Activated naive CD8-positive, alpha-beta T cell treated with anti-CD3 and anti-CD28 coated beads for 36 hours (primary cell): ENCODE results near the gene PTPRM. TPM values are rescaled to one million over a fixed set of nuclear protein-coding genes. Genes with fewer than 3 reads are reported as not detected.

ENCODE experiments used
- DNase-seq: peaks from one replicate; pipeline ENCODE4 v3.0.0; 2021
- H3K27ac Mint-ChIP-seq: one replicate; pipeline ENCODE4 v1.8.0; 2022; ENCODE audit warnings: mild to moderate bottlenecking, moderate library complexity, mixed read lengths
- H3K27me3 Mint-ChIP-seq: one replicate; pipeline ENCODE4 v1.8.0; 2022; ENCODE audit warnings: mild to moderate bottlenecking, mixed read lengths
- H3K36me3 Mint-ChIP-seq: one replicate; pipeline ENCODE4 v1.8.0; 2021; ENCODE audit warnings: mild to moderate bottlenecking, mixed read lengths
- H3K4me1 Mint-ChIP-seq: one replicate; pipeline ENCODE4 v1.8.0; 2021; ENCODE audit warnings: mixed read lengths
- H3K4me3 Mint-ChIP-seq: one replicate; pipeline ENCODE4 v1.8.0; 2022; ENCODE audit warnings: mild to moderate bottlenecking, moderate library complexity, mixed read lengths
- H3K9me3 Mint-ChIP-seq: one replicate; pipeline ENCODE4 v1.8.0; 2022; ENCODE audit warnings: mixed read lengths
- total RNA-seq, 2 experiments: library from RNA; stranded (reverse); gene quantifications; one replicate each; pipeline ENCODE4 v1.2.3, GENCODE V29; 2021

The PTPRM gene
- total RNA-seq, 2 experiments from 2014 or later = 0.22 to 0.52 TPM

DNA sequence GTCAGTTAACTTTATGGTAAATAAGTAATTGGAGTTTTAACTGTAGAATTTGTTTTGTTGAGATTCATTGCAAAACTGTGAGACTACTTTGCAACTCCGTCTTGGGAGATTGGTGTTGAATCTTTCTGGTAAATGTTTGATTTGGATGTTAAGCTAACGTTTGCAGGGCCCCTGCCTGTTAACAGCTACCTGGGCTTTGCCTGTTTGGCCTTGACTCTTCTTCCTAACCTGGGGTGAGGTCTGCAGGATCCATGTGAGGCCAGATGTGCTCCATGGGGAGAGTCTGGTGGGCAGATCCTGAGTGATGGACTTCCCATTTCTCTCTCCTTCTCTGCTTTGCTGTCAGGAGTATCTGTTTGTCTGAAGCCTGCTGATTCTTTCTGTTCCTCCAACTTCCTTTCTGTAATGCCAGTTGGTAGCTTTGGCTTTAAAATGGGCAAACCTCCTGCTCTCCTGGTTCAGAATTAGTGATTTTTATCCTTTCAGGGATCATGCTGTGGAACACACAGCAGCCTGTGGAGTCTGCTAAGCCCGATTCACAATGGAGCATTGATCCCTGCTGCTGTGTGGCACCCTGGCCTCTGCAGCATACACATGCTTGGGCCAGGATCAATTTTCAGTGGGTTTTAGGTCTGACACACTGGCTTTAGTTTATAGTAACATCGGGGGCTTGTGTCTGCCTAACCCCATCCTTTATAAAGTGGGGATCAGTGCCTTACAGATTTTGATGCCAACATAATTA, 36.3 kb downstream of the PTPRM start:
- no peak overlapping the region for H3K27ac Mint-ChIP-seq
- H3K27me3 Mint-ChIP-seq = no peaks in the 10 kb centered on the region
- no peaks in the 10 kb centered on the region for H3K36me3 Mint-ChIP-seq
- no peak for DNase-seq
- no peaks in the 10 kb centered on the region for H3K9me3 Mint-ChIP-seq
- no peak overlapping the region for H3K4me3 Mint-ChIP-seq
- no peaks in the 10 kb centered on the region for H3K4me1 Mint-ChIP-seq

DNA sequence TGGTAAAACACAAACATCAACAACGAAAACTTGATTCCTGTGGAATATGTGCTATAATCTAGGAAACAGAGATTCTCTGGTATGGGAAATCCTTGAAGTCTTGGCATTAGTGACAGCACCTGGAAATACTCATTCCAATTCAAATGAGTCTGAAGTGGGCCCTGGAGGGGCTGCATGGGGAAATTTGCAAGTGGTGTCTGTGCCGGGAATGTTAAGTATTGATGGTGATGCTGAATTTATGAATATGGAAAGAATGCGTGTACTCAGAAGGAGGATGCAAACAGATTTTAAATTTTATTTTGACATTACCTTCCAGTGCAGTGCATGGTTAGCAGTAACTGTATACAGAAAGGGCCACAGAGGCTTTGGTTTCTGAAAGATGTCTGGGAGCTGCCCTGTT, 37.2 kb downstream of the PTPRM start:
- Mint-ChIP-seq H3K27ac (no peak overlapping the region), H3K4me1 (no peaks in the 10 kb centered on the region), H3K27me3 (no peaks in the 10 kb centered on the region), H3K4me3 (no peak overlapping the region), H3K9me3 (no peaks in the 10 kb centered on the region), H3K36me3 (no peaks in the 10 kb centered on the region)
- DNase-seq = no peak

DNA sequence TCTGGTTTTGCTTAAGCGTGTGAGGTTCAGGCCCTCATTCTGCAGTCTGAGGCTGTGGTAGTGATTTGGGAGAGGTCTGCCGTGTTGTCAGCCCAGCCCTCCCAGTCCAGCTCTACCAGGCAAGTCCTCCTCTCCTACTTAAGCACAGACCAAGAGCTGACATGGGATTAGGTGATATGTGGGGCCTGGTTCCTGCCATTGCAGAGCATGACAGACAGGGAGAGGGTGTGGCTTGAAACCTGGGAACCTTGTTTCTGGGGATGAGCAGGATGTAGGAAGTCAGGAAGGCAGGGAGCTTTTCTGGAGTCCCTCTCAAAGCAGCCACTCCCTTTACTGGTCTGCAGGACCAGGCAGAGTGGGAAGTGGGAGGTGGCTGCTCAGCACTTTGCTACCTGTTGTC, 38.6 kb downstream of the PTPRM start:
- no peaks in the 10 kb centered on the region for H3K36me3 Mint-ChIP-seq
- no peak overlapping the region for H3K27ac Mint-ChIP-seq
- H3K4me3 Mint-ChIP-seq = no peak overlapping the region
- H3K27me3 Mint-ChIP-seq = no peaks in the 10 kb centered on the region
- DNase-seq = no peak
- H3K4me1 Mint-ChIP-seq = no peaks in the 10 kb centered on the region
- H3K9me3 Mint-ChIP-seq = no peaks in the 10 kb centered on the region

DNA sequence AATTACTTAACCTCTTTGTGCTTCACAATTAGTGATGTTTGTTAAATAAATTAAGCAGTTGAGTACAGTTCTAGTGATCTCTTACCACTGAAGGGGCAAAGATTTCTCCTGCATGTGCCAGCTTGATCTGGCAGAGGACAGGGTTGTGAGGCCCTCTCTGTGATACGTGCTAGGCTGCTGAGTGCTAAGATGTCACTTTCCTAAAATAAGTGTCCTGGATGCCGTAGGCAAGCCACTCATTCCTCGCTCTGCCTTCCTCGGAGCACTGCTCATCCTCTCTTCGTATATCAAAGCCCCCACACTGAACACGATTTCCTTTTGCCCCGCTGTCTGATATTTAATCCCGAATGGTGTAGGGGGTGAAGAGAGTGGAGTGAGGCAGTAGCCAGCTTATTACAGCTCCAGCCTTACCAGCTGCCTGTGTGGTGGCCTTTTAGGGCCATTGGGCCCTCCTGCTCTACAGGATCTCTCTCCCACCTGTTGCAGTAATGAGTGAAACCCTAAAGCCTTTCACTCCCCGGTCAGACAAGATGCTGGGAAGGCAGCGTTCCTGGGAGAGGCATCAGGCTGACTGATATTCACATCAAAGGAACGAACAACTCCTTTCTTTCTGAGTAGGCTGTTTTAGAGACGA, 40.5 kb downstream of the PTPRM start:
- no peak overlapping the region for H3K27ac Mint-ChIP-seq
- no peaks in the 10 kb centered on the region for H3K9me3 Mint-ChIP-seq
- no peak for DNase-seq
- no peaks in the 10 kb centered on the region for H3K36me3 Mint-ChIP-seq
- no peak overlapping the region for H3K4me3 Mint-ChIP-seq
- no peaks in the 10 kb centered on the region for H3K27me3 Mint-ChIP-seq
- no peaks in the 10 kb centered on the region for H3K4me1 Mint-ChIP-seq

DNA sequence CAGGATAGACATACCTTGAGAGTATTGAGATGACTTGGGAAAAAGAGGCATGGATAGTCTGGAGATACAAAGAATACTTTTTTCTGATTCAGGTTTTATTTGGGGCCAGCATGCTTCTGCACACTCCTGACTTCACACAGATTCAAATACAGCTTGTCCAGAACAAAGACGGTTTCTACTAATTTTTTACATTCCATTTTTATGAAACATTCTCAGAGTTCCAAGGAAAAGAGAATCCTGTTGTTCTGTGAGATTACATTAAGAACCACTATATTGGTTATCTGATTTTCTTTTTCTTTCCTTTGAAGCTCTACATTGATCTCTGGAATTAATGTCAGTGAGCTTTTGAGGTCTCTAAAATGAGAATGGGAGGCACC, 41.0 kb downstream of the PTPRM start:
- no peak overlapping the region for H3K4me3 Mint-ChIP-seq
- H3K27ac Mint-ChIP-seq = no peak overlapping the region
- no peaks in the 10 kb centered on the region for H3K27me3 Mint-ChIP-seq
- DNase-seq = no peak
- H3K4me1 Mint-ChIP-seq = no peaks in the 10 kb centered on the region
- no peaks in the 10 kb centered on the region for H3K9me3 Mint-ChIP-seq
- no peaks in the 10 kb centered on the region for H3K36me3 Mint-ChIP-seq

DNA sequence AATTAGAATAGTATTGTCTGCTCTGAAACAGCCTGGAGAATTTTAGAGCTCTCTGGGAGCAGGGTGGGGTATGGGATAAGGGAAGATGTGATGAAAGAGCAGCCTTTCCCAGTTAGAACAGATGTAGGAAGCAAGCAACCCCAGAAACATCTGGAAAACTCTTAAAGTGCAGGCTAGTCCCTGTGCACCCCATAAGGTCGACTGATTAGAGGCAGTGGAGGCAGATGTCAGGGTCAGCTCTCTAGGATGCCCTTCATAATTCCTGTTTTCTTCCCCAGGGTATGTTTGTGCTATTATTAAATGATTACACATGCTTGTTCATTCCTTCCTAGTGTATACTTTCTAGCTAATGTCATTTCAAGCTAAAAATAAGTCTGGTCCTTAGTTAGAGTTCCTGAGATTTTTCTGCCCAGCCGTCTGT, 41.7 kb downstream of the PTPRM start:
- no peak for DNase-seq
- Mint-ChIP-seq H3K4me3 (no peak overlapping the region), H3K27ac (no peak overlapping the region), H3K27me3 (no peaks in the 10 kb centered on the region), H3K4me1 (no peaks in the 10 kb centered on the region), H3K36me3 (no peaks in the 10 kb centered on the region), H3K9me3 (no peaks in the 10 kb centered on the region)

DNA sequence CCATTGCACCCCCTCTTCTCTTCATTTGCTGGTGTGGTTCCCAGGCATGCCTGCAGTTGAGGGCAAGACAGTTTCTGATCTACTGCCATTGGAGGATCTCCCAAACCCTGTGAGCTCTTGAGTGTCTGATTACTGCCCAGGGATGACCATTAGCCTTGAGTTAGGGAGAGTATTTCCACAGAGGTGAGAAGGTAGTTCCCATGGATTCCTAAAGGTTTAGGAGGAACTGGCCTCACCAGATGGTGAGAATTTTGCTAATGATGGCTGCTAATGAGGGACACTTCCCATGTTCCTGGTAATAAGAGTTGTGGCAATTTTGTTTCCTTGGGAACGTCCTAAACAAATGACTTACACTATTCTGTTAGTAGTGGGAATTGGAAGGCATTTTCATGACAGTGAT, 42.5 kb downstream of the PTPRM start:
- no peaks in the 10 kb centered on the region for H3K4me1 Mint-ChIP-seq
- no peaks in the 10 kb centered on the region for H3K9me3 Mint-ChIP-seq
- no peaks in the 10 kb centered on the region for H3K36me3 Mint-ChIP-seq
- no peaks in the 10 kb centered on the region for H3K27me3 Mint-ChIP-seq
- DNase-seq = no peak
- H3K27ac Mint-ChIP-seq = no peak overlapping the region
- no peak overlapping the region for H3K4me3 Mint-ChIP-seq

DNA sequence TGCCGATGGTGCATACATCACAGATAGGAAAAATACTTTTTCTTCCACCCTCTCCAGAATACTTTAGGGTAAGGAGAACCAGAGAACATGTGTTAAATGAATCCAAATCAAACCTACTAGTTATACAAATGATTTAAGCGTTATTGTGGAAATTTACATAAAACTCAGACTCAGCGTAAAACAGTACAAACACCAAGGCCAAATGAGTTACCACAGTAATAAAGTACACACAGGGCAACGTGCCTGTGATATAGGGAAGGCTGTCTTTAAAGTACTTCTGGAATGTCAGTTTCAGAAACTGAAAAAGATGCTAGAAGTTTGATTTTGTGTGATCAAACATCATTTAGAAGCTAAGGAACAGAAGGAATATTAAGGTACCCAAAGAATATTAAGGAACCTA, 46.9 kb downstream of the PTPRM start:
- Mint-ChIP-seq H3K4me1 (no peaks in the 10 kb centered on the region), H3K4me3 (no peak overlapping the region), H3K27ac (no peak overlapping the region), H3K27me3 (no peaks in the 10 kb centered on the region), H3K36me3 (no peaks in the 10 kb centered on the region), H3K9me3 (no peaks in the 10 kb centered on the region)
- no peak for DNase-seq

DNA sequence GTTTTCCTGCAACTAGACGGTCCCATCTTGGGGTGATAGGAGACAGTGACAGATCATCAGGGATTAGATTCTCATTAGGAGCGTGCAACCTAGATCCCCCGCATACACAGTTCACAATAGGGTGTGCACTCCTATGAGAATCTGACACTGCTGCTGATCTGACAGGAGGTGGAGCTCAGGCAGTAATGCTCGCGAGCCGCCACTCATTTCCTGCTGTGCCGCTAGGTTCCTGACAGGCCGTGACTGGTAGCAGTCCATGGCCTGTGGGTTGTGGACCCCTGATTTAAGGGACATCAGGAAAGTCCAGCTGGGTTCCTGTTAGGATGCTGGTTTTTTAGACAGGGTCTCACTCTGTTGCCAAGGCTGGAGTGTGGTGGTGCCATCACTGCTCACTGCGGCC, 48.7 kb downstream of the PTPRM start:
- no peaks in the 10 kb centered on the region for H3K4me1 Mint-ChIP-seq

DNA sequence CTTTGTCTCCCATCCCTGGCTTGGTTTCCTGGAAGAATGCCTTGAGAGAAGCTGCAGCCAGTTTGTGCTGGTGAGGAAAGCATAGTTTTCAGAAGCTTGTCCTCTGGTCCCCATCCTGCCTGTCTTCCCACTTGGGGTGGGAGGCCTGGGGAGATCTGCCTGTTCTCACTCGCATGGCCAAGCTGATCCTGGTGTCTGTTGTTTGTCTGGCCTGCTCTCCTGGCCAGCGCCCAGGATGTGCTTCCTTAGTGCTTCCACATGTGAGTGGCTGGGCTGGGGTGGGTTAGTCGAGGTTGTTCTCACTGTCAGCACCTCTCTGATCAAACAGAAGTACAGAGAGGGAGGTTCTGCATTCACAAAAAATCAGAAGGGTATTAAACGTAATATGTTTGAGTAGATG, 49.5 kb downstream of the PTPRM start:
- Mint-ChIP-seq H3K9me3 (no peaks in the 10 kb centered on the region), H3K4me1 (no peaks in the 10 kb centered on the region), H3K27me3 (no peaks in the 10 kb centered on the region), H3K27ac (no peak overlapping the region), H3K36me3 (no peaks in the 10 kb centered on the region), H3K4me3 (no peak overlapping the region)
- no peak for DNase-seq

More for the DNA sequence above, 48.7 kb downstream of the PTPRM start:
- H3K4me3 Mint-ChIP-seq = no peak overlapping the region
- no peaks in the 10 kb centered on the region for H3K9me3 Mint-ChIP-seq
- no peak for DNase-seq
- no peak overlapping the region for H3K27ac Mint-ChIP-seq
- no peaks in the 10 kb centered on the region for H3K27me3 Mint-ChIP-seq
- no peaks in the 10 kb centered on the region for H3K36me3 Mint-ChIP-seq

DNA sequence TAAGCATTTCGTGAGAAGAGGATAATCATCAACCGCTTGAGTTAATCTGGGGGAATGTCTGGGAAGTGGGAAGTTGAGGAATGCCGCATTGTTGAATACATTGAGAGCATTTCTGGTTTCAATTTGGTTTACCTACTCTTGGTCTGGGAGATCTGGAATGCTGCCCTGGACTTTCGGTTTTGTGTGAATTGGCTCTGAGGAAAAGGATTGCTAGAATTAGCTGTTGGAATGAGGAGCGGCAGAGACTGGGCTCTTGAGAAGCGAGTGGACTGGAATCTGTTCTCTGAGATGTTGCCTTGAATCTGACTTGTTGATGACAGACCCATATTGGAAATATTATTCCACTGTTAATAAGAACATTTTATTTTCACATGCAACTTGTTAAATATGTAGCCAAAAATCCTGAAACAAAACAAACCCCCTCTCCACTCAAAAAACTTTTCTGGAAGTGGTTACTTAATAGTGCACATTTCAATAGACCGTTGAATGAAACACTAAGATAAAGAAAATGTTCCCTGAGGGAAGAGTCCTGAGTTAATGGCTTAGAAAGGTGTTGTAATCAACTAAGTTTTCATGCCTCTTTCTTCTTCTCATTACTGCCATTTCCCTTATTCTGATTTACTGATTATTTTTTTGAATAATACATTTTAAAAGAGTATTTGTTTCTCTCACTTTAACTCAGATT, 50.8 kb downstream of the PTPRM start:
- Mint-ChIP-seq H3K27ac (no peak overlapping the region), H3K4me1 (no peaks in the 10 kb centered on the region), H3K4me3 (no peak overlapping the region), H3K9me3 (no peaks in the 10 kb centered on the region), H3K27me3 (no peaks in the 10 kb centered on the region), H3K36me3 (no peaks in the 10 kb centered on the region)
- no peak for DNase-seq

DNA sequence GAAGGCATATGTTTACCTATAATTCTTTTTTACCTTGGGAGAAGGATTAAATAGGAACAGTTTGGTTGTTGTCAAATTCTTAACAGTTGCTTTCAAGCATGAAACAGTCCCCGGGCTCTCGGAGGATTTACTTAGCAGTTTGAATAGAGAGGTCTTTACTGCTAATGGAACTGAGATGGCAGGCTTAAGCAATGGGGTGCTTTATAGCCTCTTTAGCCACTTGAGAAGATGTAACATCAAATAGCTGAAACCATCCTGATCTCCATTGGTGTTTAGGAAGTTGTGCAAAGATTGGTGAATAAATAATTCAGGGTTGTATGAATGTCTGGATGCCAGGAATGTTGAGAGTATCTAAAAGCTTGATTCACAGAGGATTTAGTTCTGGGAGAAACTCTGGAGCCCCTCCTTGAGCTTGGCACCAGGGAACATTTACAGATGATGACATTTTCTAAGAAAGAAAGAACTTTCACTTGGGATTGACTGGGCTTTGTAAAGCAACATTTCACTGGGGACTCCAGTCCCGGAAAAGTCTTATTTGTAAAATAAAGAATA, 51.9 kb downstream of the PTPRM start:
- H3K27ac Mint-ChIP-seq = no peak overlapping the region
- H3K36me3 Mint-ChIP-seq = no peaks in the 10 kb centered on the region
- H3K4me1 Mint-ChIP-seq = no peaks in the 10 kb centered on the region
- H3K9me3 Mint-ChIP-seq = no peaks in the 10 kb centered on the region
- no peak for DNase-seq
- no peaks in the 10 kb centered on the region for H3K27me3 Mint-ChIP-seq
- no peak overlapping the region for H3K4me3 Mint-ChIP-seq

DNA sequence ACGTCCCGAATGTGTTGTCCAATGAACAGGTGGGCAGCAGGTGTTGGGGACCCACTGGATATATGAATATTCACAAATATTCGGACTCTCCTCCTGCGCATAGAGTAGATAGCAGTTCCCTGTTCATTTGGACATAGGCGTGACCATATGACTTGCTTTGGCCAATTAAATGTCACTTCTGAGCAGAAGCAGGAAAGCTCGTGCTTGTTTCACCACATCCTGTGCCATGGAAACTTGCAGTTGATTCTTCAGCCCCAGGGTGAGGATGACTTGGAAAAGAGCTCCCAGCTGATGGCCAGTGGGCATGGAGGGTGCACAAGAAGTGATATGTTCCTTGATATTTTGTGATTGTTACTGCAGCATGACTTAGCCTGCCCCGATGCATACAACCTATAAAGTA, 52.6 kb downstream of the PTPRM start:
- no peak for DNase-seq
- Mint-ChIP-seq H3K9me3 (no peaks in the 10 kb centered on the region), H3K27ac (no peak overlapping the region), H3K4me3 (no peak overlapping the region), H3K36me3 (no peaks in the 10 kb centered on the region), H3K4me1 (no peaks in the 10 kb centered on the region), H3K27me3 (no peaks in the 10 kb centered on the region)

DNA sequence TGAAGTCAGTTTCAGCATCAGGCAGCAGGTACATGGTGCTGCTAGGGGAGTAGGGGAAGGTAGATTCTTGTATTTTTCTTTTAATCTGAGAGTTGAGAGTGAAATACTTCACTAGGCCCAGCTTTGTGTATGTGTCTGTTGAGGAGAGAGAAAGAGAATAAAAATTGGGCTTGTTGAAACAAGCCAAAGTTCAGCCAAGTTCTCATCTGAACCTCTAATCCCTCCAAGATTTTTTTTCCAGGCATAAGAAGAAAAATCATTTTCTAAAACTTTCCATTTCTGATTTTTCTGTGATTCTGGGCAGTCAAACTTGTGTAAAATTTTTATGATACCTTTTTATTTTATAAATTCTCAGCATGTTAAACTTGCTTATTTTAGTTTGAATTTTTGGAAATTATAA, 55.6 kb downstream of the PTPRM start:
- Mint-ChIP-seq H3K4me1 (no peaks in the 10 kb centered on the region), H3K27me3 (no peaks in the 10 kb centered on the region)
- no peak for DNase-seq

DNA sequence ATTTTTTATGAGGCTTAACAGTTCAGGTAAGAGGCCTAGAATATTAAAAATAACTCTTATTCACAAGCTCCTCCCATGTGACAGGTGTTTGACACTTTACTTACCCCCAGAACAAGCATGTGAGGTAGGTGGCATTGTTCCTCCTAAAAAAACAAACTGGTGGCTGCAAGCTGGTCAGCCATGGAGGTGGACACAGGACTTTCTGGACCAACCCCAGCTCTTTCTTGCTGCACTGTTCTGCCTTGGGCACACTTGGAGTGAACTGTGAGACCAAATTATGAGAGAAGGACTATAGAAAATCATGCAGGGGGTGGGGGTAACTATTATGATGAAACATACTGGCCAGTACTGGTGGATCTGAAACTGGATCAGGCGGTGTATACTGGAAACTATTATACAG, 56.6 kb downstream of the PTPRM start:
- Mint-ChIP-seq H3K36me3 (no peaks in the 10 kb centered on the region), H3K27ac (no peak overlapping the region), H3K27me3 (no peaks in the 10 kb centered on the region), H3K9me3 (no peaks in the 10 kb centered on the region), H3K4me3 (no peak overlapping the region), H3K4me1 (no peaks in the 10 kb centered on the region)
- DNase-seq = no peak

More for the DNA sequence above, 55.6 kb downstream of the PTPRM start:
- Mint-ChIP-seq H3K27ac (no peak overlapping the region), H3K9me3 (no peaks in the 10 kb centered on the region), H3K4me3 (no peak overlapping the region), H3K36me3 (no peaks in the 10 kb centered on the region)
